NT2/D1 (cell line): ENCODE results near the gene TMEM41B.

Experiments
- SUZ12 ChIP-seq: IDR thresholded peaks from 2 replicates; pipeline ENCODE4 v1.6.1; 2011; ENCODE audit not compliant: insufficient read length, insufficient read depth; ENCODE audit errors: extremely low read depth
- YY1 ChIP-seq: IDR thresholded peaks from 2 replicates; pipeline ENCODE4 v1.6.1; 2011; ENCODE audit not compliant: insufficient read length, insufficient read depth
- ZNF274 ChIP-seq: IDR thresholded peaks from 2 replicates; pipeline ENCODE4 v1.6.1; 2011; ENCODE audit warnings: mild to moderate bottlenecking, low read depth, low read length

DNA sequence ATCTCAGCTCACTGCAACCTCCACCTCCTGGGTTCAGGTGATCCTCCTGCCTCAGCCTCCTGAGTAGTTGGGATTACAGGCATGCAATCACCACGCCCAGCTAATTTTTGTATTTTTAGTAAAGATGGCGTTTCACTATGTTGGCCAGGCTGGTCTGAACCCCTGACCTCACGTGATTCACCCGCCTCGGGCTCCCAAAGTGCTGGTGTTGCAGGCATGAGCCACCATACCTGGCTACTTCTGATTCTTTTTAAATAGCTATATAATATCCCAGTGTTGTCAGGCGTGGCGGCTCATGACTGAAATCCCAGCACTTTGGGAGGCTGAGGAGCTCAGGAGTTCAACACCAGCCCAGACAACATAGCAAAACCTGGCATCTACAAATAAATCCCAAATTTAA is 20.7 kb downstream of the TMEM41B start:
- TF ChIP-seq ZNF274: no peak
- TF ChIP-seq SUZ12: no peak
- TF ChIP-seq YY1: no peak
